ENCODE results near the gene LRRC18.
A peak's percentile ranks its signal among the peaks of the same experiment; 100 is the strongest.

Gene LRRC18

DNA sequence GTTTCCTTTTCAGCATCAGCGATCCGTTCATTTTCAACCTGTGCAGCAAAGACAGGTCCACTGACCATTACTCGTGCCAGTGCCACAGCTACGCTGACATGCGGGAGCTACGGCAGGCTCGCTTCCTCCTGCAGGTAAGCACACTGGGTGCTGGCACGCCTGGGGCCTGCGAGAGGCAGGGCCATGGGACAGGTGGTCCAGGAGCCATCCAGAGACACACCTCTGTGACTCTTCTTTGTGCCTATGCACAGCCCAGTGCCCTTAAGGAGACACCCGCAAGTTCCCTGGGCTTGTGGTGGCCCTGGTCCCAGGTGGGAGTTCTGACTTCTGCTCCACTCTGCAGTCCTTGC is 42.2 kb downstream of the LRRC18 start:
- no CpG with 5 or more reads among the region's 10 CpGs for WGBS (ENCODE audit: insufficient coverage, insufficient read length)
- Histone ChIP-seq H3K4me3 (ENCODE audit: low read length) (no peak overlapping the region), H3K4me1 (ENCODE audit: control insufficient read depth, insufficient read depth, low read length) (no peaks in the 10 kb centered on the region), H3K27ac (ENCODE audit: low read length) (no peak overlapping the region), H3K9me3 (ENCODE audit: control insufficient read depth, insufficient read depth, low read length) (no peaks in the 10 kb centered on the region), H3K27me3 (ENCODE audit: control insufficient read depth, insufficient read depth, low read length) (no peaks in the 10 kb centered on the region), H3K36me3 (ENCODE audit: control insufficient read depth, insufficient read depth, low read length) (no peaks in the 10 kb centered on the region)
- DNase-seq (ENCODE audit: low read depth, low spot score): no peak

DNA sequence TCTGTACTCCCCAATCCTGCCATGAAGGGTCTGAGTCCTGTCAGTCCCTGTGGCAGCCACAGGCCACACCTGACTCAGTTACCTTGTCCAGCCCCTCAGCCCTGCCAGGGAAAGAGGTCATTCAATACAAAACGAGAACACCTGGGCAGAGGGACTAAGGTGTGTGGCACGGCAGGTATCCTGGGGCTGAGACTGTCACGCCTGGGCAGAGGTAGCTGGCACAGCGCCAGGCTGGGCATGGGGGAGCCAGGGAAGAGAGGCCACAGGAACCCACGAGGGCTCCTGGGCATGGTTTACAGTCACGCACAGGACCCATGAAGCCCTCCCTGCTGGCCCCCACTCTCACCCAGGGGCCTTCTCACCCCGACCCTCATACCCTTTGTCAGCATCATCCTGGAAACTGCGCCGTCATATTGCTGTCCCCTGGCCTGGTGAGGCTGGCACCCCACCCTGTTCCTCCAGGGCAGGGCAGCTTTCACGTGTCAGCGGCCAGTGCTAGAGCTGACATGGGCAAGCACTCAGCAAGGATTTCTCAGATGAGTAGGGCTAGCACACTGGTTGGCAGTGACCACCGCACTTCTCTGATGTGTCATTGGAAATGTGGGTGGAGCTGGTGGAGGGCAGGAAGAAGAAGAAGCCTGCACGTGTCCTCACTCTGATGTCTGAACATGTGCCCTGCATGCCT is 42.7 kb downstream of the LRRC18 start:
- Histone ChIP-seq H3K4me3 (ENCODE audit: low read length) (no peak overlapping the region), H3K36me3 (ENCODE audit: control insufficient read depth, insufficient read depth, low read length) (no peaks in the 10 kb centered on the region), H3K27me3 (ENCODE audit: control insufficient read depth, insufficient read depth, low read length) (no peaks in the 10 kb centered on the region), H3K27ac (ENCODE audit: low read length) (no peak overlapping the region), H3K9me3 (ENCODE audit: control insufficient read depth, insufficient read depth, low read length) (no peaks in the 10 kb centered on the region), H3K4me1 (ENCODE audit: control insufficient read depth, insufficient read depth, low read length) (no peaks in the 10 kb centered on the region)
- DNase-seq (ENCODE audit: low read depth, low spot score): no peak
- WGBS (ENCODE audit: insufficient coverage, insufficient read length): no CpG with 5 or more reads among the region's 13 CpGs

DNA sequence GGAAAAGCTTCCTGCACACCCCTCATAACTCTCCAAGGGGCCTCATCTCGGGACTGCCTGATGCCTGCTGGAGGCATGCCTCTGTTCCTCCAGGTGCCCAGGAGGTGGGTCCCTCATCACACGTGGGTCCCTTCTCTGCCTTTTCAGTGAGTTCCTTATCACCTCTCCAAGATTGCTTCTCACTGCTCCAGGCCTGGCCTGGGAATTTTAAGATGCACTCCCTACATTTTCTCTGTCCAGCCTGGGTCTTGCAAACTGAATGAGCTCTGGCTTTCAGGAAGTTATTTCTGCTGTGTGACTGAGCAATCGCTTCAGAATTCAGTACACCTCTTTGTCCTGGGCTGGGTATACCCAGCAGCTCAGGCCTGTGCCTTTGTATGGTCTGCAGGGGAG is 43.8 kb downstream of the LRRC18 start:
- H3K4me3 ChIP-seq (ENCODE audit: low read length): no peak overlapping the region
- no peaks in the 10 kb centered on the region for H3K27me3 ChIP-seq (ENCODE audit: control insufficient read depth, insufficient read depth, low read length)
- H3K36me3 ChIP-seq (ENCODE audit: control insufficient read depth, insufficient read depth, low read length): no peaks in the 10 kb centered on the region
- DNase-seq (ENCODE audit: low read depth, low spot score): no peak
- no peaks in the 10 kb centered on the region for H3K4me1 ChIP-seq (ENCODE audit: control insufficient read depth, insufficient read depth, low read length)
- WGBS (ENCODE audit: insufficient coverage, insufficient read length): no CpG with 5 or more reads among the region's 3 CpGs
- H3K9me3 ChIP-seq (ENCODE audit: control insufficient read depth, insufficient read depth, low read length): no peaks in the 10 kb centered on the region
- H3K27ac ChIP-seq (ENCODE audit: low read length): no peak overlapping the region

DNA sequence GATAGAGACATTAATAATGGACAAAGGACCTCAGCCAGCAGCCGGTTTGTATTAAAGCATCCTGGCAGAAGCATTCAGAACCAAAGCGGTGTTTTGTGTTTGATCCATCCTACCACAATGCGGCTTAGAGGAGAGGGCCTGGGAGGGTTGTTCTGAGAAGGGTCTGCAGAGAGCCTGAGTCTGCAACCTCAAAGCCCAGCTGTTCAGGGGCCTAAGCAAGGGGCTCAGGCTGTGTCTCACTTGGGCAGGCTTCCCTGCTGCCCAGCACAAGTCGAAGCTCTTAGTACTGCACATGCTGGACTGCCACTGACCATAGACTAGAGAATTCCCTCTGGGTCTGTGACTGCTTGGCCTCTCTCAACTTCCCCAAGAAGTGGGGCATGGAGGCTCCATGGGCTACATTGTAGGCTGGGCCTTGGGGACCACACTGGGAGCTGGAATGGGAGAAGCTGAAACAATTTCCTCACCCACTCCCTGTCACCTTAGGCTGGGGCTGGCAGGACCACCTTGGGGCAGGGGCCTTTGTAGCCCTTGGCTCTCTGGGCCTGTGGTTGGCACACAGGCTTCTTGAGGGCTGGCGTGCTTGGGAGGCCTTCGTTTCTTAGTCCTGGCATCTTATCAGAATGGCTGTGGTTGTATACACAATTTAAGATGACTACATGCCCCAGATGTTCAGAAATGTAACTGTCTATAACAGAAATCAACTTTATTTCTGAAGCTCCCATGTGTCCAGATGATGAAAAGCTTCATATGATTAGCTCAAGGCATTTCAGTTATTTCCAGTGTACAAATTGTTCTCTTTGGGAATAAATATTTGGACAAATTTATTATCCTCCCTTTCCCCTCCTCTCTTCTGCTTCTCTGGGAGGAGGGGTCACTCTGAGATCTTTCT is 44.5 kb downstream of the LRRC18 start:
- no peak for DNase-seq (ENCODE audit: low read depth, low spot score)
- Histone ChIP-seq H3K4me3 (ENCODE audit: low read length) (no peak overlapping the region), H3K9me3 (ENCODE audit: control insufficient read depth, insufficient read depth, low read length) (no peaks in the 10 kb centered on the region), H3K4me1 (ENCODE audit: control insufficient read depth, insufficient read depth, low read length) (no peaks in the 10 kb centered on the region), H3K27me3 (ENCODE audit: control insufficient read depth, insufficient read depth, low read length) (no peaks in the 10 kb centered on the region), H3K36me3 (ENCODE audit: control insufficient read depth, insufficient read depth, low read length) (no peaks in the 10 kb centered on the region), H3K27ac (ENCODE audit: low read length) (no peak overlapping the region)
- no CpG with 5 or more reads among the region's 6 CpGs for WGBS (ENCODE audit: insufficient coverage, insufficient read length)

DNA sequence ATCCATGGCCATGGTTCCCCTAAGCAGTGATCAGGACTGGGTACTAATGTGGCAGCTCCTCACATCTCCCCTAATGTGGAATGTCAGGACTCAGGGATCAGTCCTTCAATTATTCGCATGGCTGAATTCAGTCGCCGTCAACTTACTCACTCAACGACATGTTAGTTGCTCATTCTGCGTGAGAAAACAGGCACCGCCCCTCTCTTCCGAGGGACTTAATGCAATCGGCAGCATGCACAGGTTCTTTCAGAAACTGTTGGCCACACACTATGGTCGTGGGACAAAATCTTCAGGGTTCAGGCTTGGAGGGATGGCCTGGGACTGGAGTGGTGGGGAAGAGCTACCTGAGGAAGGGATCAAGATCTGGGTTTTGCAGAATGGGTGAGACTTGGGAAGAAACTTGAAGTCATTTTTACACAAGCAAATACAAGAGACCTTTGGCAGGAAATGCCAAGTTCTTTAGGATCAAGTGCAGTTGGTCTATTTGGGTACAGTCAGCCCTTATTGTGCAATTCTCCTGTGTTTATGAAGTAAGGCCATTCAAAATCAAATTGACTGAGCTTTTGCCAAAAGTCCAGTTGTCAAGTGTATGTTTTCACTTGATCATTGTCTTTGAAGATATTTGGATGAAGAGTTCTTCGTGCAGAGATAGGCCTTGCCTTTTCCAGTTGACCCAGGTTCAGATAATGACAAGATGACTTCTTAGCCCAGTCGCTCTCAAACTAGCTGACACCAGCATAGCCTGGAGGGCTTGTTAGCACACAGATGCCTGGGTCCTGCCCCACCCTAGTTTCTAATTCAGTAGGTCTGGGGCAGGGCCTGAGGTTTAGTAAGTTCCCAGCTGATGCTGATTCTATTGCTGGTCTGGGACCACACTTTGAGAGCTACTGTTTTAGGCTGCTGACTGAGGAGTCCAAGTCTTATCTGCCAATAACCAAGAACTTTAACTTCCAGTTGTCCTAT is 48.5 kb downstream of the LRRC18 start:
- Histone ChIP-seq H3K4me1 (ENCODE audit: control insufficient read depth, insufficient read depth, low read length) (no peaks in the 10 kb centered on the region), H3K27me3 (ENCODE audit: control insufficient read depth, insufficient read depth, low read length) (no peaks in the 10 kb centered on the region), H3K4me3 (ENCODE audit: low read length) (no peak overlapping the region), H3K36me3 (ENCODE audit: control insufficient read depth, insufficient read depth, low read length) (no peaks in the 10 kb centered on the region), H3K27ac (ENCODE audit: low read length) (no peak overlapping the region), H3K9me3 (ENCODE audit: control insufficient read depth, insufficient read depth, low read length) (no peaks in the 10 kb centered on the region)
- no peak for DNase-seq (ENCODE audit: low read depth, low spot score)
- WGBS (ENCODE audit: insufficient coverage, insufficient read length): no CpG with 5 or more reads among the region's 11 CpGs

DNA sequence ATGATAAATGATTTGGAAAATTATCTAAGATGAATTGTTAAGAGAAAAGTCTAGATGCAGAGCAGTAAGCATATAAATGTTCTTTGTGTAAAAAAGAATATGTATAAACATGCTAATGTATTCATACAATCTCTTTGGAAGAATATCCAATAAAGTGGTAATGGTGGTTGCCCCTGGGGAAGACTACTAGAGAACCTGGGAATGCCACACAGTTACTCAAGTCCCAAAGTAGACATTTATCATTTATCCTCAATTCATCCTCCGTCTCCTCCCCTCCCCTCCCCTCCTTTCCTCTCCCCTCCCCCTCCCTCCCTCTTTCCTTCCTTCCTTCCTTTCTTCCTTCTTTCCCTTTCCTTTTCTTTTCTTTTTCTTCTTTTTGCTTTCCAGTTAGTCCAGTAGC is 51.7 kb downstream of the LRRC18 start:
- no peak for DNase-seq (ENCODE audit: low read depth, low spot score)
- Histone ChIP-seq H3K36me3 (ENCODE audit: control insufficient read depth, insufficient read depth, low read length) (no peaks in the 10 kb centered on the region), H3K9me3 (ENCODE audit: control insufficient read depth, insufficient read depth, low read length) (no peaks in the 10 kb centered on the region), H3K27me3 (ENCODE audit: control insufficient read depth, insufficient read depth, low read length) (no peaks in the 10 kb centered on the region), H3K4me3 (ENCODE audit: low read length) (no peak overlapping the region), H3K27ac (ENCODE audit: low read length) (no peak overlapping the region), H3K4me1 (ENCODE audit: control insufficient read depth, insufficient read depth, low read length) (no peaks in the 10 kb centered on the region)
- 100% methylated on average over 1 of the region's 1 CpG for WGBS (ENCODE audit: insufficient coverage, insufficient read length)

DNA sequence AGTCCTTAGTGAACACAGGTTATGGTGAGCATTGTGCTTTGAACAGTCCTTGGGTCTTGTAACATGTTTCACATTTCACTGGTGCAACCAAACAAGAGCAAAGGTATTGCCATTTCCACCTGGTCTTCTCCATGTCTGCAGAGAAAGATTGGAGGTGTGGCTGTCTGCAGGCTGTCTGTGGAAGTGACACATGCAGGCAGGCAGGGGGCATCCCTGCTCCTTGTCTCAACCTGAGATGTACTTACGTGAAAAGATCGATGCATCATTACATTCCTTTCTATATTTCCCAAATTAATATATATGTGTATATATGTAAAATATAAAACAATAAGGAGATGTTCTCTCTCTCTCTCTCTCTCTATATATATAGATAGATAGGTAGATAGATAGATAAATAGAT is 54.3 kb downstream of the LRRC18 start:
- no peaks in the 10 kb centered on the region for H3K4me1 ChIP-seq (ENCODE audit: control insufficient read depth, insufficient read depth, low read length)
- no CpG with 5 or more reads among the region's 2 CpGs for WGBS (ENCODE audit: insufficient coverage, insufficient read length)
- DNase-seq (ENCODE audit: low read depth, low spot score): peak; percentile 11
- no peaks in the 10 kb centered on the region for H3K27me3 ChIP-seq (ENCODE audit: control insufficient read depth, insufficient read depth, low read length)
- no peak overlapping the region for H3K4me3 ChIP-seq (ENCODE audit: low read length)
- no peak overlapping the region for H3K27ac ChIP-seq (ENCODE audit: low read length)
- H3K36me3 ChIP-seq (ENCODE audit: control insufficient read depth, insufficient read depth, low read length): no peaks in the 10 kb centered on the region
- no peaks in the 10 kb centered on the region for H3K9me3 ChIP-seq (ENCODE audit: control insufficient read depth, insufficient read depth, low read length)

DNA sequence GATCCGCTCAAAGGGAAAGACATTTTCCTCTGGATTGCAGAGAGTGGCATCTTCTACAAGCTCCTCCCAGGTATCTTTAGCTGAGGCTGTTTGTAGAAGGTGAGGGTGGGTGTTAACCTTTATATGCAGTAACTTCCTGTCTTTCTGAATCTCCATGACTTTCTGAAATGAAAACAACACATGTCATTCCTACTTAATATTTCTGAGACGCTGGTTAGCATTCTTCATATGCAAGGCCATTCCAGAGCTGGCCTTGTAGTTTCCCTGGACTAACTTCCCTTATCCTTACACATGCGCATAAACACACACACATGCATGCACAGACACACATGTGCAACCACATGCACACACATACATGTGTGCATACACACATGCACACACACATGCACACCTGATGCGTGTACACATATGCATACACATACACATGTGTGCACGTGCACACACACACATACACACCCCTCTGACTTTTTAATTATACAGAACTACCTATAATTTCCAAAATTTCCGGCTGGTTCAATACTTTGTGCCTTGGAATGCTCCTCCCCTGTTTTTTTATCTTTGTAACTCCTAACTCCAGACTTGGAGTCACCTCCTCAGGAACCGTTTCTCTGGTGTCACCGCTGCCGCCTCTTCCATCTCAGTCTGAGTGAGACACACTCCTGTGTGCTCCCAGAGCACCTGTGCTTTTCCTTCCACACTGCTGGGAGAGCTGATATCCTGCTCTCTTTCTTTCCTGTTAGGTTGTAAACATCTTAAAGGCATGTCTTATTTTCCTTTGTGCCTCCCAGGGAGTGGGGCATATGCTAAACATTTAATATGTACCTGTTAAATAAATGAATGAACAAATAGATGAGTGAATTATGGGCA is 55.2 kb downstream of the LRRC18 start:
- Histone ChIP-seq H3K9me3 (ENCODE audit: control insufficient read depth, insufficient read depth, low read length) (no peaks in the 10 kb centered on the region), H3K27ac (ENCODE audit: low read length) (no peak overlapping the region), H3K4me3 (ENCODE audit: low read length) (no peak overlapping the region), H3K4me1 (ENCODE audit: control insufficient read depth, insufficient read depth, low read length) (no peaks in the 10 kb centered on the region; the same call in 1 of the 2 replicates), H3K36me3 (ENCODE audit: control insufficient read depth, insufficient read depth, low read length) (no peaks in the 10 kb centered on the region), H3K27me3 (ENCODE audit: control insufficient read depth, insufficient read depth, low read length) (no peaks in the 10 kb centered on the region)
- no CpG with 5 or more reads among the region's 9 CpGs for WGBS (ENCODE audit: insufficient coverage, insufficient read length)
- no peak for DNase-seq (ENCODE audit: low read depth, low spot score)

DNA sequence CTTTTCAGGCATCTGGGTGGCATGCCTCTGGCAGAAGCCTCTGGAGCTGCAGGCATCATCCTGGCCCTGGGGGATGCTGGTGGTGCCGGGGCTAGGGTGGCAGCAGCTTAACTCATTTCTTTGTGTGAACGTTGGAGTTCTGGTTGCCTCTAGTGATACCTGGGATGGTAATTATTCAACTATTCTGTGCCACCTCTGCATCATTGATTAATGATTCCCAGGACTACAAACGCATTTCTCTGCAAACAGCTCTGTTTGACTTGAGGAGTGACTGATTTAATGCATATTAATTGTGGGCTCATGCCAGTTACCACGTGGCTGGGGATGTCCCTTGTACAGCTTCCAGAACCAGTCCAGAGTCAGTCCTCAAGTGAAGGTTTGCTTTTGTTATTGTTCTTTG is 55.9 kb downstream of the LRRC18 start:
- no CpG with 5 or more reads among the region's 4 CpGs for WGBS (ENCODE audit: insufficient coverage, insufficient read length)
- no peaks in the 10 kb centered on the region for H3K9me3 ChIP-seq (ENCODE audit: control insufficient read depth, insufficient read depth, low read length)
- H3K27me3 ChIP-seq (ENCODE audit: control insufficient read depth, insufficient read depth, low read length): no peaks in the 10 kb centered on the region
- H3K4me3 ChIP-seq (ENCODE audit: low read length): no peak overlapping the region
- no peak overlapping the region for H3K27ac ChIP-seq (ENCODE audit: low read length)
- no peak for DNase-seq (ENCODE audit: low read depth, low spot score)
- H3K4me1 ChIP-seq (ENCODE audit: control insufficient read depth, insufficient read depth, low read length): no peaks in the 10 kb centered on the region; the same call in 1 of the 2 replicates
- no peaks in the 10 kb centered on the region for H3K36me3 ChIP-seq (ENCODE audit: control insufficient read depth, insufficient read depth, low read length)

Data from iPS DF 6.9 (cell line).